ENCODE results near the gene LRRC3C. TPM values are rescaled to one million over a fixed set of nuclear protein-coding genes. Genes with fewer than 3 reads are reported as not detected.

LRRC3C gene
- polyA plus RNA-seq, 3 donors from 2014 or later: not detected

DNA sequence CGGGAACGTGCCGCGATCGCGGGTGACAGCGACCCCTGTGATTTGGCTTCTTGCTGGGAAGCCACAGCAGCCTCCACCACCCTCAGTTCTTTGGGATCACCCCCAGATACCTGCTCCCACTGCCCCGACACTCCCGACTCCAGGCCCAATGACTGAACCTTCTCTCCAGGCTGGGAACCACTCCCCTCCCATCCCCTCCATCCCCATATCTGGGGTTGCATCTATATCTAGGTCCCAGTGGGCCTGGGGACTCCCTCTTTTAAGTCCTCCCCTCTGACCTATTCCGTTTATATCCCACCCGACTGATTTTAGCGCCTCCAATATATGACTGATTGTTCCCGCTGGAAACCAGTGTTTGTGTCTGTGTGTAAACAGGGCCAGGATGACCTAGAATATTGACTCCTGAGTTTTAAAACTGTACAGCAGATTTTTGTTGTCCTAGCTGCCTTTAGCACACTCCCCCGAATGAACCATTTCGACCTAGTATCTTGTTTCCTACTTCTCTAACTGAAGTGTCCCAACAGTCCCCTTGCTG lies 53.7 kb downstream of the LRRC3C start:
- no peaks in the 10 kb centered on the region for H3K9me3 Mint-ChIP-seq
- DNase-seq: no peak
- peak overlapping the region; percentile 92 to 98 (median 93) for H3K4me3 Mint-ChIP-seq
- peaks cover 3 to 13% (median 8%) of the 10 kb centered on the region in 3 donors for H3K27me3 Mint-ChIP-seq (ENCODE audit: low read depth in 3 of 3)
- peaks cover 6 to 16% (median 8%) of the 10 kb centered on the region in 3 donors for H3K36me3 Mint-ChIP-seq
- H3K4me1 Mint-ChIP-seq: peaks cover 44 to 53% of the 10 kb centered on the region in 2 donors
- peak overlapping the region; percentile 91 to 97 (median 94) for H3K27ac Mint-ChIP-seq

DNA sequence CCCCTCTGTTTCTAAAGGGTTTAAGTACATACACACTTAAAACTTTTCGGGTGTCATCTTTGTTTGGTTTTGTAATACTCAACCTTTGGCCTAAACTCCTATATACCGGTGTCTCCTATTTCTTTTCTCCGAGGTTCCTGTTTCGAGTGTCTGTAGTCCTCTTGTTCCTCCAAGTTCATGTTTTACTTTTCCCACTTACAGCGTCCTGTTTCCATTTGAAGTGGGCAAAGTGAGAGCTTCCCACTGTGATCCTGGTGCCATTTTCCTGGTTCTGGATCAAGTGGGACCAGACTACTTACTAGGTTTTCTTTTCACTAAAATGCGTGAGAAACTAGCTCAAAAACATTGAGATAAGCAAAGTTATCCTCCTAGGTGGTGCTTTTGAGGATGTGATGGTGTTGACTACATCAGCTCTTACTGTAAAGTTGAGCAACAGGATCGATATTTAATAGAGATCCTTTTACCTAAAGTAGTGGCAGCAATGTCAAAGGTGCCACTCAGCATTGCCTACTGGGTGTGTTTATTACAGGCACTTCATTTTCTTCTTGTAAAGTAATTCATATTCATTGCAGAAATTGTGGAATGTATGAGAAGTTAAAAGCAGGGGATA lies 54.3 kb downstream of the LRRC3C start:
- Mint-ChIP-seq H3K4me1 (peaks cover 45 to 53% of the 10 kb centered on the region in 2 donors), H3K27me3 (ENCODE audit: low read depth in 3 of 3) (peaks cover 3 to 11% (median 7%) of the 10 kb centered on the region in 3 donors), H3K36me3 (peaks cover 12 to 22% (median 12%) of the 10 kb centered on the region in 3 donors), H3K9me3 (no peaks in the 10 kb centered on the region), H3K27ac (peak overlapping the region; percentile 91 to 97 (median 94)), H3K4me3 (peak overlapping the region; percentile 92 to 98 (median 93))
- no peak for DNase-seq

DNA sequence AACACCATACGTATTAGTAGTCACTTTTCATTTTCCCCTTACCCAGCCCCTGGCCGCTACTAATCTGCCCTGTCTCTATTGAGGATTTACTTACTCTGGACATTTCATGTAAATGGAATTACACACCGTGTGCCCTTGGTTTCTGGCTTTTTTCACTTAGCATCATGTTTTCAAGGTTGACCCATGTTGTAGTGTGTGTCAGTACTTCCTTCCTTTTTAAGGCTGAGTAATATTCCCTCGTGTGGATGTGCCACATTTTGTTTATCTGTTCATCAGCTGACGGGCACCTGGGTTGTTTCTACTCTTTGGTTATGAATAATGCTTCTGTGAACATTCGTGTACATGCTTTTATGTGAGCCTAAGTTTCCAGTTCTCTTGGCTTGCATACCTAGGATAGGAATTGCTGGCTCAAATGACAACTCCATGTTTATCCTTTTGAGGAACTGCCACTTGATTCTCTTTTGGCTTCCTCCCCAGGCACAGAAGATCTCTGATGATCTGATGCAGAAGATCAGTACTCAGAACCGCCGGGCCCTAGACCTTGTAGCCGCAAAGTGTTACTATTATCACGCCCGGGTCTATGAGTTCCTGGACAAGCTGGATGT lies 60.8 kb downstream of the LRRC3C start:
- peak overlapping the region in 1 of 6 donors; percentile 17 for H3K27ac Mint-ChIP-seq

DNA sequence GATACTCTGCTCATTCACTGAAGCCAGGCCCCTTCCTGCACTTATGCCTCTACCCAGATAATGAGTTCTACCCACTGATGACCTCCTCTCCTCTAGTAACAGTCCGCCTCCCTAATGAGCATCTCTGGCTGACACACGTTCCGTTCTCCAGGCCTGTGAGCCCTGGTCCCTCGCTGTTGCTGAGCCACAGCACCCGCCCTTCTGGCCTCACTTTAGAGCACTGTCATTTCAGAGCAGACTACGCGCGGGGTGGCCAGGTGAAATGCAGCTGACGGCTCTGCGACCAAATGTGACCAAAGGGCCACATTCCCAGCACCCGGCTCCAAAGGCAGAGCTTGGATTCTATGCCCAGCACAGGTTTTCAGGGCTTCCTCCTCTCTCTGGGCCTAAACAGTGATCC lies 66.9 kb downstream of the LRRC3C start:
- Mint-ChIP-seq H3K27me3 (ENCODE audit: low read depth in 3 of 3) (peaks cover 3 to 4% (median 3%) of the 10 kb centered on the region in 3 donors), H3K27ac (no peak overlapping the region), H3K4me3 (no peak overlapping the region), H3K4me1 (no peaks in the 10 kb centered on the region), H3K36me3 (peaks cover 35 to 74% (median 38%) of the 10 kb centered on the region in 3 donors), H3K9me3 (peaks cover 0 to 2% (median 0%) of the 10 kb centered on the region in 6 donors)
- no peak for DNase-seq

More for the DNA sequence above, 60.8 kb downstream of the LRRC3C start:
- no peak for DNase-seq
- H3K36me3 Mint-ChIP-seq: peaks cover 29 to 74% (median 54%) of the 10 kb centered on the region in 3 donors
- H3K4me3 Mint-ChIP-seq: no peak overlapping the region
- peaks cover 9 to 14% of the 10 kb centered on the region in 2 donors for H3K4me1 Mint-ChIP-seq
- peaks cover 0 to 7% (median 0%) of the 10 kb centered on the region in 3 donors for H3K27me3 Mint-ChIP-seq (ENCODE audit: low read depth in 3 of 3)
- no peaks in the 10 kb centered on the region for H3K9me3 Mint-ChIP-seq

Other genes starting within 250 kb of the LRRC3C start
- gene PGAP3, start 239.7 kb upstream of the LRRC3C start, polyA plus RNA-seq: 10 to 100 TPM; 24.0 to 47.1 (median 37.8) TPM
- gene ERBB2, start 227.7 kb upstream of the LRRC3C start, polyA plus RNA-seq: 10 to 100 TPM; 14.5 to 49.2 (median 25.2) TPM
- 100 to 1,000 TPM; 181 to 197 (median 181) TPM for gene MIEN1, start 197.2 kb upstream of the LRRC3C start, polyA plus RNA-seq
- not detected for gene GRB7, start 189.8 kb upstream of the LRRC3C start, polyA plus RNA-seq
- gene IKZF3, start 63.4 kb upstream of the LRRC3C start, polyA plus RNA-seq: 10 to 100 TPM in 2 of 3 donors, 1 to 10 TPM in 1; 3.1 to 77.5 (median 15.7) TPM
- gene ZPBP2, start 59.5 kb upstream of the LRRC3C start, polyA plus RNA-seq: not detected
- gene GSDMB, start 9.1 kb upstream of the LRRC3C start, polyA plus RNA-seq: 1 to 10 TPM in 2 of 3 donors, under 1 TPM in 1; 0.13 to 2.4 (median 2.1) TPM
- 100 to 1,000 TPM in 1 of 3 donors, 10 to 100 TPM in 2; 44.1 to 154 (median 63.8) TPM for gene ORMDL3, start 131 bp upstream of the LRRC3C start, polyA plus RNA-seq
- gene GSDMA, start 35.3 kb downstream of the LRRC3C start, polyA plus RNA-seq: 1 to 10 TPM in 1 of 3 donors, not detected in 2; 2.3 TPM
- 10 to 100 TPM; 47.0 to 59.1 (median 47.7) TPM for gene PSMD3, start 53.1 kb downstream of the LRRC3C start, polyA plus RNA-seq
- gene CSF3, start 87.7 kb downstream of the LRRC3C start, polyA plus RNA-seq: not detected
- 10 to 100 TPM; 34.8 to 75.8 (median 53.2) TPM for gene MED24, start 126.7 kb downstream of the LRRC3C start, polyA plus RNA-seq
- 10 to 100 TPM in 1 of 3 donors, 1 to 10 TPM in 2; 5.0 to 15.0 (median 8.0) TPM for gene THRA, start 135.2 kb downstream of the LRRC3C start, polyA plus RNA-seq
- 1 to 10 TPM in 1 of 3 donors, under 1 TPM in 1, not detected in 1; 0.49 to 2.8 TPM for gene NR1D1, start 172.9 kb downstream of the LRRC3C start, polyA plus RNA-seq
- 10 to 100 TPM in 2 of 3 donors, 1 to 10 TPM in 1; 5.6 to 16.2 (median 11.1) TPM for gene MSL1, start 194.2 kb downstream of the LRRC3C start, polyA plus RNA-seq
- 10 to 100 TPM; 24.5 to 53.5 (median 27.7) TPM for gene CASC3, start 212.8 kb downstream of the LRRC3C start, polyA plus RNA-seq
- not detected for gene RAPGEFL1, start 249.7 kb downstream of the LRRC3C start, polyA plus RNA-seq

Measured in immature natural killer cell (primary cell).